Muscle layer of colon (tissue), 2 donors: ENCODE data around the gene TP53BP2.
"Not testable (repeated sequence)": the region's sequence is repeated elsewhere in the genome, so short reads cannot be mapped to it uniquely, and the experiment has no call there.

Experiments used
- H3K27ac ChIP-seq: one replicate; pipeline ENCODE4 v1.7.0; 2013; ENCODE audit warnings: low read depth, mild to moderate bottlenecking, low read length, moderate library complexity
- H3K27me3 ChIP-seq, 2 donors: one replicate each; pipeline ENCODE4 v1.7.0; 2013; ENCODE audit warnings: low read length in 2 of 2, mild to moderate bottlenecking in 2 of 2; ENCODE audit not compliant: insufficient read depth in 2 of 2, control insufficient read depth in 1 of 2
- H3K36me3 ChIP-seq: one replicate; pipeline ENCODE4 v1.7.0; 2013; ENCODE audit warnings: mild to moderate bottlenecking, low read length; ENCODE audit not compliant: insufficient read depth
- H3K4me1 ChIP-seq: one replicate; pipeline ENCODE4 v1.7.0; 2013; ENCODE audit warnings: mild to moderate bottlenecking, low read length; ENCODE audit not compliant: insufficient read depth
- H3K4me3 ChIP-seq, 2 donors: one replicate each; pipeline ENCODE4 v1.7.0; 2013; ENCODE audit warnings: low read length in 2 of 2, low read depth in 1 of 2, mild to moderate bottlenecking in 1 of 2, moderate library complexity in 1 of 2
- H3K9ac ChIP-seq: one replicate; pipeline ENCODE4 v1.7.0; 2013; ENCODE audit warnings: low read length
- H3K9me3 ChIP-seq: one replicate; pipeline ENCODE4 v1.7.0; 2013; ENCODE audit warnings: mild to moderate bottlenecking, low read length
- donor health status: abdominal sarcoma.
- donor health status: Adenocarcinoma of cecum.

TP53BP2 gene

DNA sequence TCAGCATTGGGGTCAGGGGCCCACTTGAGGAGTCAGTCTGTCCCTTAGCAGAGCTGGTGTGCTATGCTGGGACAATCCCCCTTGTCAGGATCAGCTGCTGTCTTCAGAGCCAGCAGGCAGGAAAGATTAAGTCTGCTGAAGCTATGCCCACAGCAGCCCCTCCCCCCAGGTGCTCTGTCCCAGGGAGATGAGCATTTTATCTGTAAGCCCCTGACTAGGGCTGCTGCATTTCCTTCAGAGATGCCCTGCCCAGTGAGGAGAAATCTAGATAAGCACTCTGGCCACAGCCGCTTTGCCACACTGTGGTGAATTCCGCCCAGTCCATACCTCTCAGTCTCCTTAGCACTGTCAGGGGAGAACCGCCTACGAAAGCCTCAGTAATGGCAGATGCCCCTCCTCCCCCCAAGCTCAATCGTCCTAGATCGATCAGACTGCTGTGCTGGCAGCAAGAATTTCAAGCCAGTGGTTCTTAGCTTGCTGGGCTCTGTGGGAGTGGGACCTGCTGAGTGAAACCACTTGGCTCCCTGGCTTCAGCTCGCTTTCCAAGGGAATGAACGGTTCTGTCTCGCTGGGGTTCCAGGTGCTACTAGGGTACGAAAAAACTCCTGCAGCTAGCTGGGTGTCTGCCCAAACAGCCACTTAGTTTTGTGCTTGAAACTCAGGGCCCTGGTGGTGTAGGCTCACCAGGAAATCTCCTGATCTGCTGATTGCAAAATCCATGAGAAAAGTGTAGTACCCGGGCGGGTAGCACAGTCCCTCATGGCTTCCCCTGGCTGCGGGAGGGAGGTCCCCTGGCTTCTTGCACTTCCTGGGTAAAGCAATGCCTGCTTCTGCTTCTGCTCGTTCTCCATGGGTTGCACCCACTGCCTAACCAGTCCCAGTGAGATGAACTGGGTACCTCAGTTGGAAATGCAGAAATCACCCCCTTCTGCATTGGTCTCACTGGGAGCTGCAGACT, 25.1 kb upstream of the TP53BP2 start:
- H3K36me3 ChIP-seq, result no peaks in the 10 kb centered on the region
- H3K27me3 ChIP-seq, result no peaks in the 10 kb centered on the region
- no peak overlapping the region for H3K27ac ChIP-seq
- no peak overlapping the region for H3K9ac ChIP-seq
- H3K4me3 ChIP-seq, result no peak overlapping the region
- no peaks in the 10 kb centered on the region for H3K4me1 ChIP-seq
- H3K9me3 ChIP-seq, result no peaks in the 10 kb centered on the region

DNA sequence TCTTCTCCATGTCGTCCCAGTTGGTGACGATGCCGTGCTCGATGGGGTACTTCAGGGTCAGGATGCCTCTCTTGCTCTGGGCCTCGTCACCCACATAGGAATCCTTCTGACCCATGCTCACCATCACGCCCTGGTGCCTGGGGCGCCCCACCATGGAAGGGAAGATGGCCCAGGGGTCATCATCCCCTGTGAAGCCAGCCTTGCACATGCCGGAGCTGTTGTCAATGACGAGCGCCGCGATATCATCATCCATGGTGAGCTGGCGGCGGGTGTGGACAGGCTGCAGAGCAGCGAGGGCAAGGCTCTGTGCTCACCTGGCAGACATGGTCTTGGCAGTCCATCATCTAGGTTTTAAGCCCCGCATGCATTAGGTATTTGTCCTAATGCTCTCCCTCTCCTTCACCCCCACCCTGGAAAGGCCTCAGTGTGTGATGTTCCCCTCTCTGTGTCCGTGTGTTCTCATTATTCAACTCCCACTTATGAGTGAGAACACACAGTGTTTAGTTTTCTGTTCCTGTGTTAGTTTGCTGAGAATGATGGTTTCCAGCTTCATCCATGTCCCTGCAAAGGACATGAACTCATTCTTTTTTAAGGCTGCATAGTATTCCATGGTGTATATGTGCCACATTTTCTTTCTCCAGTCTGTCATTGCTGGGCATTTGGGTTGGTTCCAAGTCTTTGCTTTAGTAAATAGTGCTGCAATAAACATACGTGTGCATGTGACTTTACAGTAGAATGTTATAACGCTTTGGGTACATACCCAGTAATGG, 19.0 kb upstream of the TP53BP2 start:
- H3K27me3 ChIP-seq, H3K27ac ChIP-seq, H3K4me3 ChIP-seq, H3K9ac ChIP-seq, H3K4me1 ChIP-seq, H3K9me3 ChIP-seq, H3K36me3 ChIP-seq: not testable (repeated sequence)

DNA sequence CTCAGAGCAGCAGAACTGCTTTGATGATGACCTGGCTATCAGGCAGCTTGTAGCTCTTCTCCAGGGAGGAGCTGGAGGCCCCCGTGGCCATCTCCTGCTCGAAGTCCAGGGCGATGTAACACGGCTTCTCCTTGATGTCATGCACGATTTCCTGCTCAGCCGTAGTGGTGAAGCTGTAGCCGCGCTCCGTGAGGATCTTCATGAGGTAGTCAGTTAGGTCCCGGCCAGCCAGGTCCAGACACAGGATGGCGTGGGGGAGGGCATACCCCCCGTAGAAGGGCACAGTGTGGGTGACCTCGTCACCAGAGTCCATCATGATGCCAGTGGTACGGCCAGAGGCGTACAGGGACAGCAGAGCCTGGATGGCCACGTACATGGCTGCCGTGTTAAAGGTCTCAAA, 18.3 kb upstream of the TP53BP2 start:
- H3K4me1 ChIP-seq, result no peaks in the 10 kb centered on the region
- H3K9ac ChIP-seq, result no peak overlapping the region
- H3K27me3 ChIP-seq, result no peaks in the 10 kb centered on the region
- no peak overlapping the region for H3K4me3 ChIP-seq
- no peaks in the 10 kb centered on the region for H3K36me3 ChIP-seq
- H3K9me3 ChIP-seq, result no peaks in the 10 kb centered on the region
- no peak overlapping the region for H3K27ac ChIP-seq

DNA sequence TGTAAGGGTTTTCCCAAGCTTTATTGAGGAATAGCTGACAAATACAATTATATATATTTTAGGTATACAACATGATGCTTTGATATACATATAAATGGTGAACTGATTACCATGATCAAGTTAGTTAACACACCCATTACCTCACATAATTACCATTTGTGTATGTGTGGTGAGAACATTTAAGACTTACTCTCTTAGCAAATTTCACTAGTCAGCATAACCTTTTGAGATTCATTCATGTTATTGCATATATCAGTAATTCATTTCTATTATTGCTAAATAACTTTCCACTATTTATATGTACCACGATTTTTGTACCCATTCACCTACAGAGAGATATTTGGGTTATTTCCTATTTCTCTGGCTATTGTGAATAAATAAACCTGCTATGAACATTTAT, 16.2 kb upstream of the TP53BP2 start:
- Histone ChIP-seq H3K4me3 (no peak overlapping the region), H3K27ac (no peak overlapping the region), H3K4me1 (no peaks in the 10 kb centered on the region), H3K9me3 (no peaks in the 10 kb centered on the region), H3K27me3 (no peaks in the 10 kb centered on the region), H3K36me3 (no peaks in the 10 kb centered on the region), H3K9ac (no peak overlapping the region)

DNA sequence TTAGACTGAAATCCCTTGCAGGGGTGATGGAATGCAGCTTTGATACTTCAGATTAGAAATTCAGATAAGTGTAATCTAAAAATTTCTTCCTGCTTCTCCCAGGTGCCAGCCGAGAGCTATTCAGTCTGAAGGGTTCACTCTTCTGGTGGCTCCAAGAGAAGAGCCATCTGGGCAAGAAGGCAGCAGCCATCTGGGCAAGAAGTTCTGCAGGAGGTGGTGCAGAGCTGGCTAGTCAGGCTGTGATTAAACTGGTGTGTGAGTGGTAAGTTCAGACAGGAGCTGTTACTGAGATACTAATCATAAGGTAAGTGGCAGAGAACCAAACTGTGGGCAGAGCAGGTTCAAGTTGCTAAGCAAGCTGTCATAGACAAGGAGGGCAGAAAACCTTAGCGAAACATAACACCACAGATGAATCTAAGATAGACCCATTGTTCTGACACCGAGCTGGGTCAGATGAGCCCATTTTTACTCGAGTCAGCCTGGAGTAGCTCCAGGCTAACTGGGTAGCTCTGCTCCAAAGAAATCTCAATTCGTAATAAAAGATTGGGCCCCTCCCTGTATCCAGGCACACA, 14.4 kb upstream of the TP53BP2 start:
- Histone ChIP-seq H3K27me3 (no peaks in the 10 kb centered on the region), H3K36me3 (no peaks in the 10 kb centered on the region), H3K4me3 (no peak overlapping the region), H3K9ac (no peak overlapping the region), H3K4me1 (no peaks in the 10 kb centered on the region), H3K27ac (no peak overlapping the region), H3K9me3 (no peaks in the 10 kb centered on the region)

DNA sequence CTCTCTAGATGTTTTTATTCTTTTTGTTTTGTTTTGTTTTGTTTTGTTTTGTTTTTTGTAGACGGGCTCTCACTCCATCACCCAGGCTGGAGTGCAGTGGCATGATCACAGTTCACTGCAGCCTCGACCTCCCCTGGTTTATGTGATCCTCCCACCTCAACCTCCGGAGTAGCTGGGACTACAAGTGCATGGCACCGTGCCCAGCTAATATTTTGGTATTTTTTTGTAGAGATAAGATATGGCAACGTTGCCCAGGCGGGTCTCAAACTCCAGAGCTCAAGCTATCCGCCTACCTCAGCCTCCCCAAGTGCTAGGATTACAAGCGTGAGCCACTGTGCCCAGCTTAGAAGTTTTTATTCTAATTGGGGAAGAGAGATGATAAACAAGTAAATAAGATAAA, 13.3 kb upstream of the TP53BP2 start:
- Histone ChIP-seq H3K27ac (no peak overlapping the region), H3K9ac (no peak overlapping the region), H3K4me1 (no peaks in the 10 kb centered on the region), H3K27me3 (no peaks in the 10 kb centered on the region), H3K36me3 (no peaks in the 10 kb centered on the region), H3K4me3 (no peak overlapping the region), H3K9me3 (no peaks in the 10 kb centered on the region)

DNA sequence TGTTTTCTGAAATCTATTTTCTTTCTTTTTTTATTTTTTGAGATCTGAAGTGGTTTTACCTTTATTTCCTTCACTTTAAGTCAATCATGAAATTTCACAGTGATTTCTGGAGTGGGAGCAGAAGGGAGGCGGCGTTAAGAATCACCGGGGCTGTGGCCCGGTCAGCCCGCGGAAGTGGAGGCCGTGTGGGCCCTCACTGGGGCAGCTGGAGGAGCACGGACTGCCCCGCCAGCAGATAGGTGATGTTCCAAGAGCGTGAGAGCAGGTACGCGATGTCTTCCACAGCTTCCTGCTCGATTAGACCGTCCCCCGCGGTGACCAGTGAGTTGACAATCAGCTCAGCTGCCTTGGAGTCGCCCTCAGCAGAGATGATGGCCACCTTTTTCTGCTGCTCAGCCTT, 10.6 kb upstream of the TP53BP2 start:
- Histone ChIP-seq H3K27me3 (no peaks in the 10 kb centered on the region), H3K4me1 (no peaks in the 10 kb centered on the region), H3K9me3 (no peaks in the 10 kb centered on the region), H3K9ac (no peak overlapping the region), H3K36me3 (no peaks in the 10 kb centered on the region), H3K4me3 (no peak overlapping the region), H3K27ac (no peak overlapping the region)

DNA sequence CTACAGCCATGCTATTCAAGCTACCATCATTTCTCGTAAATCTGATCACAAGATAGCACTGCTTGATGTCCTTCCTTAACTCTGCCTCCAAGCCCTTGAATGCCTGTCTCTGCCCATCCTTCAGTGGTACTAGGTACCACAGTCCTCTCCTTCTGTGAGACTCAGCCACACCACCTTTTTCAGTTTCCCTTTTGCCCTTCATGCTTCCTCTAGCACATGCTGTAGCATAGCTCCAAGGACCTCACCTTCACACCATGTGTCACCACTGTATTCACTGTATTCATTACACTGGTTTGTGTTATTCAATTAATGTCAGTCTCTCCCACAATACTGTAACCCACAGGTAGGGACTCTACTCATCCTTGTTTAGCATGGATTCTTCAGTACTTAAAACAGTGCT, 8.0 kb upstream of the TP53BP2 start:
- Histone ChIP-seq H3K36me3 (no peaks in the 10 kb centered on the region), H3K27ac (no peak overlapping the region), H3K9me3 (no peaks in the 10 kb centered on the region), H3K4me3 (no peak overlapping the region), H3K4me1 (no peaks in the 10 kb centered on the region), H3K27me3 (no peaks in the 10 kb centered on the region), H3K9ac (no peak overlapping the region)

DNA sequence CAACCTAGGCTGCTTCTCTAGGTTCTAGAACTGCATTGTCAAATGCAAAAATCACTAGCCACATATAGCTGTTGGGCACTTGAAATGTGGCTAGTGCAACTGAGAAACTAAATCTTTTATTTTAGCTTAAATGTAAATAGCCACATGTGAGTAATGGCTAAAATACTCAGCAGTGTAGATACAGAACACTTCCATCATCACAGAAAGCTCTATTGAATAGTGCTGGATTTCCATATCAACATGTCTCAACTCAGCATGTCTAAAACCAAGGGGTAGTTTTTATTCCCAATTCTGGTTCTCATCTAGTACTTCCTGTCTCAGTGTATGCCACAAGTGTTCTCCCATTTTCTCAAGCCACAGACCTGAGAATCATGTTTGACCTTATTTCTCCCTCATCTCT, 7.5 kb upstream of the TP53BP2 start:
- Histone ChIP-seq H3K27me3 (no peaks in the 10 kb centered on the region), H3K9ac (no peak overlapping the region), H3K4me1 (no peaks in the 10 kb centered on the region), H3K4me3 (no peak overlapping the region), H3K9me3 (no peaks in the 10 kb centered on the region), H3K27ac (no peak overlapping the region), H3K36me3 (no peaks in the 10 kb centered on the region)

DNA sequence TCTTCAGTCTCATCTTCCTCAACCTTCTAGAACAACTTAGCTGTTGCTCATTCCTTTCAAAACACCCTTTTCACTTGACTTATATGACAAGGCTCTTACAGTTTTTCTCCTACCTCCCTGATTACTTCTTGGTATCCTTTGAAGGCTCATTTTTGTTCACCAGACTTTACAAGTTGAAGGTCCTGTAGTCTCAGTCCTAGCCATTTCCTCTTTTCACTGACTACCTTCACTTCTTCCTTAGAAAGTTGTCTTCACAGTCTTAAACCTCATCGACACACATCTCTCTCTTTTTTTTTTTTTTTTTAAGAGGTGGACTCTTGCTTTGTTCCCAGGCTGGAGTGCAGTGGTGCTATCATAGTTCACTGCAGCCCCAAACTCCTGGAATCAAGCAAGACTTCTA, 6.6 kb upstream of the TP53BP2 start:
- Histone ChIP-seq H3K9me3 (no peaks in the 10 kb centered on the region), H3K9ac (no peak overlapping the region), H3K27ac (no peak overlapping the region), H3K4me1 (peaks cover 7% of the 10 kb centered on the region), H3K4me3 (no peak overlapping the region), H3K36me3 (no peaks in the 10 kb centered on the region), H3K27me3 (no peaks in the 10 kb centered on the region)

DNA sequence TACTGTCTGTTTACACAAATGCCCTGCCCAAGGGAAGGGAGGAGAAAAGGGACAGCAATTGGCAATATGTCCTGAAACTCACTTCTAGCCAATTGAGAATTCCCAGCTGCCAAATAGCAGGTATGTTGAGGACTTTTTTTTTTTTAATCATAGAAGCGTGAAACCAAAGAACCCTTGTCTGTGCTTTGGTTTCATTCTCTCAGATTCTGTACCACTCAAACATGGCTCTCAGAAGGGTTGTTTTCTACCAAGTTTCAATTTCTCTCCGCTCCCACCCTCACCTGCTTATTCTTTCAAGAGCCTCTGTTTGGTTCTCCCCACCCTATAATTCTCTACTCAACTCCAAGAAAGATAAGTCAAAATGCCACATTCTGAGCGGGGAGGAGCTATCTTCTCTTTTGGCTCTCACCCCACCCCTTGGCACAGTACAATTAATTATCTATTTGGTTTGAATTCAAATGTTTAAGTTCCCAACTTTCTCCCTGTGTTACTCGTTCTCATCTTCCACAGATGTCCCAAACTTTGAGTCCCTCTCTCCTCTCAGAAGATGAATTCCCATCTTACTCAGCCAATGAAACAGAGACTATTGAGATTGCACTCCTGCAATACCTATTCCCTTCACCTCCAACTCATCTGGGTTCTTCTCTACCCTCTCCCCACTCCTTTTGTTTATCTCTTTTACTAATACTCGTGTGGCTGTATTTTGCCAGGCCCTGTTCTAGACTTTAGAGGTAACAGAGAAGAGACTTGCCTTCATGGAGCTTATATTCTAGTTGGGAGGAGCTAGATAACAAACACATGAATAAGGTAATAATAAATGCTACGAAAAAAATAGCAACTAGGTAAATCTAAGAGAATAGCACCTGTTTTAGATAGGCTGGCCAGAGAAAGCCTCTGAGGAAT, 3.9 kb upstream of the TP53BP2 start:
- no peak overlapping the region for H3K4me3 ChIP-seq
- no peaks in the 10 kb centered on the region for H3K9me3 ChIP-seq
- peaks cover 16% of the 10 kb centered on the region for H3K4me1 ChIP-seq
- no peaks in the 10 kb centered on the region for H3K27me3 ChIP-seq
- H3K9ac ChIP-seq, result no peak overlapping the region
- no peak overlapping the region for H3K27ac ChIP-seq
- no peaks in the 10 kb centered on the region for H3K36me3 ChIP-seq
